HG02973 (cell line): ENCODE measurements around the gene AGPAT1.
"Not testable (repeated sequence)": the region's sequence is repeated elsewhere in the genome, so short reads cannot be mapped to it uniquely, and the experiment has no call there.

Experiments
- ATAC-seq: cut with Tn5 transposase; IDR thresholded peaks from one replicate; pipeline ENCODE4 v1.9.1; 2021; ENCODE audit warnings: moderate library complexity; ENCODE audit not compliant: unreplicated experiment

The AGPAT1 gene

GRCh38 chr6:32187725-32188380 is 12.0 kb upstream of the AGPAT1 start:
- ATAC-seq: not testable (repeated sequence)

DNA sequence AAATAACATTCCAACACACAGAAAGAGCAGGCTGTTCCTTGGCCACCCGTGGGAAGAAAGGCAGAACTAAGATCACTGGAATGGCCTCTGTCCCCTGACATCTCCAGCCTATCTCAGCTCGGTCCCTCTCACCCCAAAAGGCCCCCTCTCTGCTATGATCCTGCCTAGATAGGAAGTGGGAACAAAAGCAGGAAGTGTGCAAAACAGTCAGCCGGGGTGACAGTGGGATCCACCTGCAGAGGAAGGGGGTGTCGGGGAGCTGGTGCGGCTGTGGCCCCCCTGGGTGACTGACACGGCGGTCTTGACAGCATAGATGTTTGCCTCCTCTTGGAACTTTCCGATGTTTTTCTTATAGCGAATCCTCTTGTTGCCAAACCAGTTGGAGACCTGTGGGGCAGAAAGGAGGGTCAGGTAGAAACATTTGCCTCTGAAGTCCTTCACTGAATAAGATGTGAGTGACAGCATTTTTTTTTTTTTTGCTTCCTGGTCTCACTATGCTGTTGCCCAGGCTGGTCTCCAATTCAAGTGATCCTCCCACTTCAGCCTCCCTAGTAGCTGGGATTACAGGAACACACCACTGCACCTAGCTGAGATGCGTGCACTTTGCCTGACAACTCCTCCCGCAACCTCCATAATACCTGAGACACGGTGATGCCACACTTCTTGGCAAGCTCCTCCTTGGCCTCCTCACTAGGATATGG is 11.3 kb upstream of the AGPAT1 start:
- ATAC-seq: no peak

GRCh38 chr6:32186151-32186840 is 10.4 kb upstream of the AGPAT1 start:
- not testable (repeated sequence) for ATAC-seq

DNA sequence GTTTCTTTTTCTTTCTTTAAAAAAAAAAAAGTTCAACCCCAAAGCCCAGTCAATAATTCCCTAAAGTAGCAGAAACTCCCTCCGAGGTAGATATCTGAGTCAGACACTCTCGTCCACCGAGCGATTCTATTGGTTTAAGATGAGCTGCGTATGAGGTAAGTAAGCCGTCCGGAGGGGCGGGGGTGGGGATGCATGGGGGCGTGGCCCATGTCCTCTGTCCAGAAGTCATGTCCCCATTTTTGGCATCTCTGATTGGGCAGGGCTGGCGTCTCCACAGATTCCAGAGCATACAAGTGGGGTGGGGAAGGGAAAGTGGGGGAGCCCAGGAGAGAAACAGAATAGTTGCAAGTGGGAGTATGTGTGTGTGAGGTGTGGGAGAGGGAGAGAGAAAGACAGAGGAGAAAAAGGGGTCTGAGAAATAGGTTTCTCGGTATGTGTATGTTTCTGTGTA is 9.8 kb upstream of the AGPAT1 start:
- not testable (repeated sequence) for ATAC-seq

GRCh38 chr6:32184084-32184640 is 8.3 kb upstream of the AGPAT1 start, which contains the start of gene AGER:
Gene AGER (minus strand): TSS chr6:32184253. CDS start chr6:32184222, 31 bp downstream.
- no peak for ATAC-seq

- ATAC-seq: no peak
Measured at GRCh38 chr6:32183483-32184083, 7.7 kb upstream of the AGPAT1 start.

DNA sequence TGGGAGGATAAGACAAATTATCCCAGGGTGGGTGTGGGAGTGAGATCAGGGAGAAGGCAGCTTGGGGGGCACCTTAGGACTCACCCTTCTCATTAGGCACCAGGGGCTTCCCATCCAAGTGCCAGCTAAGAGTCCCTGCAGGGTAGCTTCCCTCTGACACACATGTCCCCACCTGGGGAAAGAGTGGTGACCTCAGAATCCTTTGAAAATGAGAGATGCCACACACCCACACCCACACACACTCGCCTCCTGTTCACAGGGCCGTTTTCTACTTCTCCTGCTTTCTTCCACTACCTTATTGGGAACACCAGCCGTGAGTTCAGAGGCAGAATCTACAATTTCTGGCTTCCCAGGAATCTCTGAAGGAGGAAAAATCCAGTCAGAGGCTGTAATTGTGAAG is 7.1 kb upstream of the AGPAT1 start:
- no peak for ATAC-seq

GRCh38 chr6:32182555-32182981 is 6.7 kb upstream of the AGPAT1 start:
- ATAC-seq: no peak

GRCh38 chr6:32181915-32182529 is 6.1 kb upstream of the AGPAT1 start:
- ATAC-seq: no peak

DNA sequence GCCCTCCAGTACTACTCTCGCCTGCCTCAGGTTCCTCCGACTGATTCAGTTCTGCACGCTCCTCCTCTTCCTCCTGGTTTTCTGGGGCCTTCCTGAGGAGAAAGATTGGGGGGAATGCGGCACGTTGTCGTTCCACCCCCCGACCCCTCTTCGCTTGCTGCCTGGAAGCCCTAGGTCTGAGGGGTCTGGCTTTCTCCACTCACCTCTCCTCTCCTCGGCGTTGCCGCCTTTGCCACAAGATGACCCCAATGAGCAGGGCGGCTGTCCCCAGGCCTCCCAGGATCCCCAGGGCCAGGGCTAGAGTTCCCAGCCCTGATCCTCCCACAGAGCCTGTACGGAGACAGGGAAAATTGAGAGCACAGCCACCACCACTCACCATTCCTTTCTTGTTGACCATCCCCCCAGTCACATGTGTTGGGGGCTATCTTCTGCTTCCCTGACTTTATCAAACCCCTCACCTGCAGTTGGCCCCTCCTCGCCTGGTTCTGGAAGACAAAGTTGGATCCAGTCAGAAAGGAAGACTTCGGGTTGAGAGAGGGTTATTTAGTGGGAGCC is 5.3 kb upstream of the AGPAT1 start:
- ATAC-seq: no peak

DNA sequence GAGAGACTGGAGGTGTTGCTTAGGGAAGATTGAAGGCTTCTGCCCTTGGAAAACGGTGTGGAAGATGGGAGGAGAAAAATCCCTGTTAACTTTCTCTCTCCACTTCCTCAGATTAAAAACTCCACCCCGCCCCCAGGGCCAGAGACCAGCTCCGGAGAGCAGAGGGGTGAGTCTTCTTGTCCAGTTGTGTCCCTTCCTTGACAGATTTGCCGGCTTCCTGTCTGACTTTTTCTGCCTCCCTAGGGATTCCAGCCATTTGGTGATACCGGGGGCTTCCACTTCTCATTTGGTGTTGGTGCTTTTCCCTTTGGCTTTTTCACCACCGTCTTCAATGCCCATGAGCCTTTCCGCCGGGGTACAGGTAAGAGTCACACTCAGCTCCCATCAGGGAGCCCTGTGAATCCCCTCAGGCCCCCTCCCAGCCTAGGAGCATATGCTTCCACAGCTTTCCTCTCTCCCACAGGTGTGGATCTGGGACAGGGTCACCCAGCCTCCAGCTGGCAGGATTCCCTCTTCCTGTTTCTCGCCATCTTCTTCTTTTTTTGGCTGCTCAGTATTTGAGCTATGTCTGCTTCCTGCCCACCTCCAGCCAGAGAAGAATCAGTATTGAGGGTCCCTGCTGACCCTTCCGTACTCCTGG is 4.0 kb upstream of the AGPAT1 start:
- no peak for ATAC-seq

GRCh38 chr6:32178547-32179440 is 2.9 kb upstream of the AGPAT1 start:
- ATAC-seq: no peak

DNA sequence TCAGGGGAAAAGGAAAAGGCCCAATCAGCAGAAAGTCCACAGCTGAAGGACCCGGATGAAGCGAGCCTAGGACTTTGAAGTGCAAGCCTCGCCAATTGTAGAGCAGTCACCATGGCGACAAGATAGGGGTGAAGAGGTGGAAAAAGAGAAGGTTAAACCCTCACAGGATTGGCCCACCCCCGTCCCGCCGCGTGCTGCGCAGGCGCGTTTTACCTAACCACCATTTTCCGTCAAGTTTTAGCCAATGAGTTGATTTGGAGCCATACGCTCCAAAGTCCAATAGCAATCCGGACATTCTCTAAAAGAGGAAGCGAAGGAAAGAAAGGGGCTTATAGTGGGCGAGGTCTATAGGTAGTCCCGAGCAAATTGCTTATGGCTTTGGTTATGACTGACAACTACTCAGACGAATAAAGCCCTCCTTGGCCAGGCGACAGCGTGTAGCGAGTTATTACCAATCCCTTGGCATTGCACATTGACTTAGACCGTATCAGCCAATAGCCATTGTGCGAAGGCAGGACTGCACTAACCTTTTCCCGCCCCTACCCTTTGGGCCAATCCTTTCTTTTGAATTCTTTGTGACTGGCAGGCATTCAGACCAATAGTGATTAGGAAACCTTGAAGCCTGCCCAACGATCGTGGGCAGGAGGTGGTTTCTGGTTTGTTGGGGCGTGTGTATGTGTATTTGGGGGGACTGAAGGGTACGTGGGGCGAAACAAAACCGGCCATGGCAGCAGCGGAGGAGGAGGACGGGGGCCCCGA is 2.1 kb upstream of the AGPAT1 start, which contains the start of gene RNF5:
TSS of gene RNF5 (plus strand) at position 618 of the 759 bp plus-strand sequence. CDS start at position 725, 107 bp downstream.
- ATAC-seq: peak; percentile 73

DNA sequence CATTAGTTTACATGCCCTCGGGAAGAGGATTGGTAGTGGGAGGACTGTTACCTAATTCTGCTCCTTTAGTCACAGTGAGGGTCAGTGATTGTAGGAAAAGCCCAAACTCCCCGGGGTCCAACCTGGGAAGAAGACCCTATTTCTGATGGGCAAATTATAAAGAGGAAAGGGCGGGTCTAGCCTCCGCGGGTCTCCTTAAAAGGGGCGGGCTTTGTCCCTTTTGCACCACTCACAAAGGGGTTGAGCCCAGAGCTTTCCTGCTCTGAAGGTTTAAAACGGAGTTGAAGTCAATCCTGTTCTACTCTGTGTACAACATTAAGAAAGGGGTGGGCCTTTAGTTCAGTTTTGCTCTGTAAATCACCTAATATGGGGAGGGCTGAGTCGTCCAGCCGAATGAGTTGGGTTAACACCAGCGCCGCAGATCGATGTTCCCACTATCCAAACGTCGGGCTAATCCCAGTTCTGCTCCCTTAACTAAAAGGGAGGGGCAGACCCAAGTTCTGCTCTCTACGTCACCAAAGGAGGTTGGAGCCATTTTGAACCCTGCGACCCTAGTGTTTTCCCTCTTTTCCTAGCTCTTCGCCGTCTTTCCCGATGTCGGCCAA is 1.4 kb upstream of the AGPAT1 start:
- ATAC-seq: peak; percentile 3

DNA sequence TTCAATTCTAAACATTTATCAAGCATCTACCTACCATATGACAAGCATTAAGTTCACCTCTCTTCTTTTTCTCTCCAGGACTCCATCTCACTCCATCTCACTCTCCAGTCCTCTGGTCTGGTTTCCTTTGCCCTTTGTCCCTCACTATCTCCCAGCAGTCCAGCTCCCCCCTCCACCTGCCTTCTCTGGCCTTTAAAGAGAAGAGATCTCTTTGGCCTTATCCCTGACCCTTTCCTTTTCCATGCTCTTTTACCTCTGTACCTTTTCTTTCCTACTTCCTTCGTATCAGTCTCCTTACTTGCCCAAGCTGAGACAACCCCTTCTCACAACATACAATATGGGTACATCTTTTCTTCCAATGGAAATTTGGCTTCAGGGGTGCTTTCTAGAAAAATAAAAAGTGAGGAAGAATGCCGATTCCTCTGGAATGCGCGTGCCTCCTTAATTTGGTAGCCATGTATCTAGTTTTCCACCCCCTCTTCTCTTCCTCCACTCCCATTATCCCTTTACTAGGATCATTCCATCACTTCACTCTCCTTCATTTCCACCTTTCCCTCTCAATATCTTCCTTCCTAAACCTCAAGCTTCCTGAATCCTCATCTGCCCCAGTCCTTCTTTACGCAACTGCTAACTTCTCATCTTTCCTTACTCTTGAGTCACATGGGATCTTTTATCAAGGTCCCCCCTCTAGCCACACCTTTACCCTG is 745 bp upstream of the AGPAT1 start:
- ATAC-seq: no peak

DNA sequence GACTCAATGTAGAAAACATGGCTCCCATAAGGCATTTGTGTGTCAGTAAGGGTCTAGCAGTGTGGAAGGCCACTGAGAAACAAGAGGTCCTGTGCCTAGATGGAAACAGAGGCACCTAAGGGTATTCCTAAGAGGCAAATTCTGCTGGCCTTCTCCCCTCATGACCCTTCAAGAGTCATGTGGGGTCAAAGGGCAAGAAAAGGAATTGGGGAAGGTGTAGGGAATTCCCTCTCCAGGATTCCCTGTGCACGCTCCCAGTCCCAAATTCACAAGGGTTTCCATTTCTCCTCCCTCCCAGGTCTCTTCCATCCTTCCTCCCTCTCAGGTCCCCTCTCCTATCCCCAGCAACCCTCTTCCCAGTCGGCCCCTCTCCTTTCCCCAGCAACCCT is 568 bp downstream of the AGPAT1 start:
- no peak for ATAC-seq

DNA sequence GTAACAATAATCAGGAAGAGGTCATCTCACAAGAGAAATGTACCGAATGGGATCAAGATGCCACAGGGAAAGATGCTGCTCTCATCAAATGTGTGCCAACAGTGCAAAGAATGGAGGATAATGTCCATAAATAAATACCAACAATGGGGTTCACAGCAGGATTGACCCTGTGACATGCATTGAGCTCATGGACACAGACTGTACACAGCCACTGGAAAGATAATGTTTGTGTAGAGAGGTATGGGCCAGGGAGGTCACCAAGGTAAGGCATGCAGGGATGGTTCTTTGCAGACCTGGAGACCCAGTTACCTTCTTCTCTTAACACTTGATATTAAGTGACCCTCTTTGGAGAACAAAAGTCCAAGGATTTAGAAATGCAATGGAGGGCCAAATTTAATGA is 1.5 kb downstream of the AGPAT1 start:
- no peak for ATAC-seq
